ENCODE results near the gene C2orf68. TPM values are rescaled to one million over a fixed set of nuclear protein-coding genes. Genes with fewer than 3 reads are reported as not detected.
A peak's percentile ranks its signal among the peaks of the same experiment; 100 is the strongest.
"Not testable (repeated sequence)": the region's sequence is repeated elsewhere in the genome, so short reads cannot be mapped to it uniquely, and the experiment has no call there.

C2orf68 gene
- total RNA-seq, 2 donors from 2014 or later, result 8.9 to 11.1 TPM

- Histone ChIP-seq H3K4me3 (peak overlapping the region; percentile 61 to 81), H3K36me3 (peaks cover 24% of the 10 kb centered on the region), H3K27me3 (no peaks in the 10 kb centered on the region), H3K4me1 (peaks cover 0 to 58% of the 10 kb centered on the region in 2 donors), H3K9me3 (no peaks in the 10 kb centered on the region), H3K27ac (peak overlapping the region; percentile 88 to 94)
- DNase-seq (ENCODE audit: low spot score), result no peak
- no peak for TF ChIP-seq CTCF (IDR thresholded peaks at IDR 0.05)
Measured at GRCh38 chr2:85594715-85595300, 17.1 kb downstream of the C2orf68 start.

GRCh38 chr2:85593023-85593422 lies 18.8 kb downstream of the C2orf68 start:
- Histone ChIP-seq H3K9me3 (no peaks in the 10 kb centered on the region), H3K36me3 (peaks cover 8% of the 10 kb centered on the region), H3K4me3 (no peak overlapping the region), H3K27ac (no peak overlapping the region), H3K4me1 (peaks cover 4 to 76% of the 10 kb centered on the region in 2 donors), H3K27me3 (no peaks in the 10 kb centered on the region)
- no peak for DNase-seq (ENCODE audit: low spot score)
- no peak for TF ChIP-seq CTCF (IDR thresholded peaks at IDR 0.05)

GRCh38 chr2:85592299-85592698 lies 19.6 kb downstream of the C2orf68 start:
- H3K27me3 ChIP-seq; H3K9me3 ChIP-seq; DNase-seq (ENCODE audit: low spot score); H3K36me3 ChIP-seq; H3K4me3 ChIP-seq: not testable (repeated sequence)
- Histone ChIP-seq H3K27ac (peak overlapping the region in 1 of 2 donors; percentile 66), H3K4me1 (peaks cover 4 to 79% of the 10 kb centered on the region in 2 donors)

- Histone ChIP-seq H3K27ac (peak overlapping the region; percentile 66 to 79), H3K27me3 (no peaks in the 10 kb centered on the region), H3K36me3 (no peaks in the 10 kb centered on the region), H3K4me3 (no peak overlapping the region), H3K4me1 (peaks cover 4 to 78% of the 10 kb centered on the region in 2 donors), H3K9me3 (no peaks in the 10 kb centered on the region)
- DNase-seq (ENCODE audit: low spot score), result no peak
- no peak for TF ChIP-seq CTCF (IDR thresholded peaks at IDR 0.05)
Measured at GRCh38 chr2:85591563-85591962, 20.3 kb downstream of the C2orf68 start.

- H3K4me1 ChIP-seq, result peaks cover 4 to 78% of the 10 kb centered on the region in 2 donors
- peak overlapping the region; percentile 66 to 79 for H3K27ac ChIP-seq
- no peak overlapping the region for H3K4me3 ChIP-seq
- no peaks in the 10 kb centered on the region for H3K9me3 ChIP-seq
- TF ChIP-seq CTCF (IDR thresholded peaks at IDR 0.05), result no peak
- H3K36me3 ChIP-seq, result no peaks in the 10 kb centered on the region
- H3K27me3 ChIP-seq, result no peaks in the 10 kb centered on the region
- DNase-seq (ENCODE audit: low spot score), result no peak
Measured at GRCh38 chr2:85590950-85591349, 20.9 kb downstream of the C2orf68 start.

- H3K4me1 ChIP-seq, result peaks cover 4 to 84% of the 10 kb centered on the region in 2 donors
- no peak for TF ChIP-seq CTCF (IDR thresholded peaks at IDR 0.05)
- H3K27ac ChIP-seq, result peak overlapping the region; percentile 66 to 79
- H3K36me3 ChIP-seq, result no peaks in the 10 kb centered on the region
- DNase-seq (ENCODE audit: low spot score), result peak; percentile 74
- no peak overlapping the region for H3K4me3 ChIP-seq
- no peaks in the 10 kb centered on the region for H3K27me3 ChIP-seq
- no peaks in the 10 kb centered on the region for H3K9me3 ChIP-seq
Measured at GRCh38 chr2:85589982-85590791, 21.7 kb downstream of the C2orf68 start.
